ENCODE results near the gene VEGFA.

The VEGFA gene

DNA sequence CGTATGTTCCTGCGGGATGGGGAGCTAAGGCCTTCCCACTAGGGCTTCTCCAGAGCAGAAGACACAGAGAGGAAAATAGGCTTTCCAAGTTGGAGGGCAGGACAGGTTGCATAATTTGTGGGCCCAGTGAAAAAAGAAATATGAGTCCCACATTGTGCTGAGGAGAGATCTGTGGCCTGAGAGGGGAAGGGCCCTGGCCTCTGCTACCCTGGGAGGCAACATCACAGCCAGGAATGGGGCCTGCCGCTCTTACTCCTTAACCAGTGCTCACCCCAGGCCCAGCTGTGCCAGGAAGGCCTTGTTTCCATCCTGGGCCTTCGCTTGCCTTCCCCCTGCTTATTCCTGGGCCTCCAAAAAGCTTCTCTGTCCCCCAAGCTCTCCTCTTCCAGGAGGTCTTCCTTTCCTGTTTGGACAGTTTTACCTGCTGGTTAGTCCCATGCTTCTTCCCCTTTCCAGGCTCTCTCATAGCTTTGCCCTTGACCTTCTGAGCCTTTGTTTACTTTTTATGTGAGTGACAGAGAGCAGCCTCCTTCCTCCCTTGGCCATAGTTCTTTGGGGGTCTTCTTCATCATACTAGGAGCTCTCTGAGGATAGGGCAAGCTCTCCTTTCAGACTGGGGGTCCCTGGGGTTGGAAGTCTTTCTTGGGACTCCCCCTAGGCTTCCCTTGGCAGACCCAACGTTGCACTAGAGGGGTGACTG lies 26.2 kb upstream of the VEGFA start:
- no peak for TF ChIP-seq ZNF274 (IDR thresholded peaks at IDR 0.05; ENCODE audit: low read depth, low read length)
- H3K4me3 ChIP-seq (ENCODE audit: low read length) = no peak overlapping the region

- no peak overlapping the region for H3K4me3 ChIP-seq (ENCODE audit: low read length)
- TF ChIP-seq ZNF274 (IDR thresholded peaks at IDR 0.05; ENCODE audit: low read depth, low read length) = no peak
Measured at GRCh38 chr6:43744491-43744890, 25.5 kb upstream of the VEGFA start.

DNA sequence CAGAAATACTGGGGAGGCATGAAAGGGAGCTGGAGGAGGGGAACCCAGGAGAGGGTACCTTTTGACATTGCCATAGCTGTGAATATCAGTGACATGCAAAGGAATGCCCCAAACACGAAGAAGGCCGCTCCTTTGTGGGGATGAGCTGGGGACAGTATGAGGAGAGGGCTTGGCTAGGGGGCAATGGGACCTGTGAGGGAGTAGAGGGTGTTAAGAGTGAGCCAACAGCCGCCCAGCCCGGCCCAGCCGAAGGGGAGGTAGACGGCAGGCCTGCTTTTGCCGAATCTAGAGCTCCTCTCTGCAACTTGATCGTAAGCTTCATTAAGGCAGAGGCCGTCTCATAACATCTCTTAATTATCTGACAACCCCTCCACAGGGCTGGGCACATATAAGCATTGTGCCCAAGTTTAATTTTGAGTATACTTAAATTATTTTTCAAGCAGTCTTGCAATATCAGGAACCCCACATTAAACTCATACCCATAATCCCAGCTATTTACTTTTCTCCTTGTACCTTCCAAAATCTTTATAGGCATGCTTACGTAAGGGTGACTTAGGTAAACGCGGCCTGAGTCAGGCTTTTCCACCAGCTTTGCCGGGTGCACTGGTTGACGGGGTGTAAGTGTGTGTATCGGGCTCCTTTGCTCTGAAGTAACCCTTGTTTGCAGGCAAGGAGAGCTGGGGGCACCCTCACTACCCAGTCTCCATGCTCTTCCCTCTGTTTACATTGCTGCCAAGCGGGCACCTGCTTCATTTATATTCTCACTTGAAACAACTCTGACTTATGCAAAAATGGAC lies 24.9 kb upstream of the VEGFA start:
- no peak for TF ChIP-seq ZNF274 (IDR thresholded peaks at IDR 0.05; ENCODE audit: low read depth, low read length)
- H3K4me3 ChIP-seq (ENCODE audit: low read length) = no peak overlapping the region

DNA sequence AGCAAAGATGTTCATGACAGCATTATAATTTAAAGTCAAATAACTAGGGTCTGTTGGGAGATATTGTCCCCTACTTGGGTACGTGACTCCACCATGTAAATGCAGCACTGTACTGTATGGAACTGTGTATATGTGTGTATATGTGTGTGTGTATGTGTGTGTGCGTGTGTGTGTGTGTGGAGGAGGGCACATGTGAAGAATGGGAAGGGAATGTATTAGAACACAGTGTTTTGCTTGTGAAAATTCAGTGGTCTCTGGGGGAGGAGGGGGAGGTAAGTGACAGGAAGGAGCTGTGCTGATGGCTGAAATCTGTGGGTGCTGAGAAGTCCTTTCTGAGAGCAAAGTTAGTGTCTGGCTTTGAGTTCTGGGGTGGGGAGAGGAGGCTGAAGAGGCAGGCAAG lies 23.9 kb upstream of the VEGFA start:
- TF ChIP-seq ZNF274 (IDR thresholded peaks at IDR 0.05; ENCODE audit: low read depth, low read length) = no peak
- no peak overlapping the region for H3K4me3 ChIP-seq (ENCODE audit: low read length)

GRCh38 chr6:43746613-43747102 lies 23.4 kb upstream of the VEGFA start:
- no peak for TF ChIP-seq ZNF274 (IDR thresholded peaks at IDR 0.05; ENCODE audit: low read depth, low read length)
- no peak overlapping the region for H3K4me3 ChIP-seq (ENCODE audit: low read length)

DNA sequence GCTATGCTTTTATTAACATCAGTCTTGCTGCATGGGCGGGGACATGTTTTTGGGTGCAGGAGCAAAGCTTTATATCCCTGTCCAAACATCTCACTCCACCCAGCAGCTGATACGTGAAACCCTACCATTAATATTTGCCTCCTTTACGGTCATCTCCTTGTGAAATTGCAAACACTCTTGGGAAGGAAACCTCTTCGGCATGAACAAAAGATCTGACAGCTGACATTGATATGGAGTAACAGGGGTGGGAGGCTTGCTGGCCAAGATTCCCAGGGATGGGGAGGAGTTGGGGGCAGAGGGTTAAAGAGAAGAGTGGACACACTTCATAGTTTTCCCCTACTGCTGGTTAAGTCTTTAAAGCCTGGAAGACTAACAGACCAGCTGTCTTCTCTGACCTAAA lies 22.2 kb upstream of the VEGFA start:
- H3K4me3 ChIP-seq (ENCODE audit: low read length) = no peak overlapping the region
- no peak for TF ChIP-seq ZNF274 (IDR thresholded peaks at IDR 0.05; ENCODE audit: low read depth, low read length)

DNA sequence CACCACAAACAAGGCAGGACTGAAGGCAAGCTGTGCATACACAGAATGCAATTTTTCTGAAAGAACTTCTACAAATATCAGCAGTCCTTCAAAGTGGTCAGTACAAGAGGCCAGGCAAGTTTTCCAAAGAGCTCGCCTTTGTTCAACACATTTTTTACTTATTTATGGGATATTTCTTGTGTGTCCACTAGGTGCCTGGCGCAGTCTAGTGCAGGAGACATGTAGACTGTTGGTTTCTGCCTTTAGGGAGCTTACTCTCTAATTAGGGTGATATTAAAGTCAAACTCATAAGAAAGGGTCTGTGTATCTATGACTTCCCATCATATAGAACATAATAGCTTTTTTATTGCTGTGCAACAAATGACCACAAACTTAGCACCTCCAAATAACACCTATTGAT lies 21.2 kb upstream of the VEGFA start:
- H3K4me3 ChIP-seq (ENCODE audit: low read length) = no peak overlapping the region
- TF ChIP-seq ZNF274 (IDR thresholded peaks at IDR 0.05; ENCODE audit: low read depth, low read length) = no peak

GRCh38 chr6:43749461-43749860 lies 20.6 kb upstream of the VEGFA start:
- no peak overlapping the region for H3K4me3 ChIP-seq (ENCODE audit: low read length)
- no peak for TF ChIP-seq ZNF274 (IDR thresholded peaks at IDR 0.05; ENCODE audit: low read depth, low read length)

GRCh38 chr6:43750622-43751021 lies 19.4 kb upstream of the VEGFA start:
- H3K4me3 ChIP-seq (ENCODE audit: low read length) = no peak overlapping the region
- TF ChIP-seq ZNF274 (IDR thresholded peaks at IDR 0.05; ENCODE audit: low read depth, low read length) = no peak

- TF ChIP-seq ZNF274 (IDR thresholded peaks at IDR 0.05; ENCODE audit: low read depth, low read length) = no peak
- no peak overlapping the region for H3K4me3 ChIP-seq (ENCODE audit: low read length)
Measured at GRCh38 chr6:43753570-43754183, 16.3 kb upstream of the VEGFA start.

GRCh38 chr6:43757966-43758616 lies 11.9 kb upstream of the VEGFA start:
- no peak for TF ChIP-seq ZNF274 (IDR thresholded peaks at IDR 0.05; ENCODE audit: low read depth, low read length)
- no peak overlapping the region for H3K4me3 ChIP-seq (ENCODE audit: low read length)

- TF ChIP-seq ZNF274 (IDR thresholded peaks at IDR 0.05; ENCODE audit: low read depth, low read length) = no peak
- no peak overlapping the region for H3K4me3 ChIP-seq (ENCODE audit: low read length)
Measured at GRCh38 chr6:43758617-43759050, 11.4 kb upstream of the VEGFA start.

GRCh38 chr6:43759136-43759906 lies 10.7 kb upstream of the VEGFA start:
- no peak overlapping the region for H3K4me3 ChIP-seq (ENCODE audit: low read length)

DNA sequence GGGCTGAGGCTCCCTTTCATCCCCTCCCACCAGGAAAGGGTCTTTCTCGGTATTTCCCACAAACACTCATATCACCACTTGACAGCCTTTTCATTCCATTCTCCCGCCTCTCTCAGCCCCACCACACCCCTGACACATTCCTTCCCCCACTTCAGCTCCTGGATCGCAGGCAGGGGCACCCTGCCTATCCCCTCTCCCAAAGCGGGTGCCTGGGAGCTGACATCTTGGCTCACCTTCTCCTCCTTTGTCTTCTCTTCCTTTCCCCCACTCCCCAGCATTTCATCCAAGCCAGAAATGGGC lies 10.2 kb upstream of the VEGFA start:
- H3K4me3 ChIP-seq (ENCODE audit: low read length) = no peak overlapping the region
- TF ChIP-seq ZNF274 (IDR thresholded peaks at IDR 0.05; ENCODE audit: low read depth, low read length) = no peak

More at GRCh38 chr6:43759136-43759906, 10.7 kb upstream of the VEGFA start:
- TF ChIP-seq ZNF274 (IDR thresholded peaks at IDR 0.05; ENCODE audit: low read depth, low read length) = no peak
